Adrenal gland (tissue), 5 donors: ENCODE measurements around the gene ANO2.

ENCODE experiments used
- POLR2A ChIP-seq, 2 donors: fragments of 450-650 bp; IDR thresholded peaks; one replicate each; pipeline ENCODE4 v1.6.1; 2017; ENCODE audit warnings: antibody characterized with exemption in 2 of 2, mild to moderate bottlenecking in 2 of 2, moderate library complexity in 1 of 2
- TF ChIP-seq, protein P1 (sequence below), 6 experiments: fragments of 450-650 bp in 4 of 6; fragments of 200-600 bp in 2 of 6; sonication (generic) in 1 of 6; IDR thresholded peaks; 1 replicate in 5 of 6; 2 replicates in 1 of 6; pipeline versions ENCODE4 v1.5.1 to v1.8.0; 2016 to 2021; ENCODE audit warnings: antibody characterized with exemption in 6 of 6, mild to moderate bottlenecking in 2 of 6, moderate library complexity in 1 of 6
- donor health status: DM: no; HTN: no; CAD: no.

DNA sequence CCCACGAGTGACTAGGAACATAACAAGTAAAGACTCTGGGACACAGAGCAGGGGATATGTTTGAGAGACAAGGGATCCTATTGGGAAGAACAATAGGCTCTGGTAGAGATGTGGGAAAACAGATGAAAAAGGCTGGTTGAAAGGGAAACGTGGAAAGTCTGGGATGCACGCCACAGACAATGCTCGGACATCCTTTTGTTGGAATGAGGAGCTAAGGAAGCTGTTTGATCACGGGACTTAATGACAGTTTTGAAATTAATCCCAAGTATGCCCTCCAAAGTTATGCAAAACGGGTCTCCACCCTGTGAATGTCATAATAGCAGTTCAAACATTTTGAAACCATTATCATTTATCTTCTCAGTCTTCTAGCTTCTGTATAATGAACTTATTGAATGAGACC, 31.7 kb upstream of the ANO2 start:
- TF ChIP-seq, protein P1, sequence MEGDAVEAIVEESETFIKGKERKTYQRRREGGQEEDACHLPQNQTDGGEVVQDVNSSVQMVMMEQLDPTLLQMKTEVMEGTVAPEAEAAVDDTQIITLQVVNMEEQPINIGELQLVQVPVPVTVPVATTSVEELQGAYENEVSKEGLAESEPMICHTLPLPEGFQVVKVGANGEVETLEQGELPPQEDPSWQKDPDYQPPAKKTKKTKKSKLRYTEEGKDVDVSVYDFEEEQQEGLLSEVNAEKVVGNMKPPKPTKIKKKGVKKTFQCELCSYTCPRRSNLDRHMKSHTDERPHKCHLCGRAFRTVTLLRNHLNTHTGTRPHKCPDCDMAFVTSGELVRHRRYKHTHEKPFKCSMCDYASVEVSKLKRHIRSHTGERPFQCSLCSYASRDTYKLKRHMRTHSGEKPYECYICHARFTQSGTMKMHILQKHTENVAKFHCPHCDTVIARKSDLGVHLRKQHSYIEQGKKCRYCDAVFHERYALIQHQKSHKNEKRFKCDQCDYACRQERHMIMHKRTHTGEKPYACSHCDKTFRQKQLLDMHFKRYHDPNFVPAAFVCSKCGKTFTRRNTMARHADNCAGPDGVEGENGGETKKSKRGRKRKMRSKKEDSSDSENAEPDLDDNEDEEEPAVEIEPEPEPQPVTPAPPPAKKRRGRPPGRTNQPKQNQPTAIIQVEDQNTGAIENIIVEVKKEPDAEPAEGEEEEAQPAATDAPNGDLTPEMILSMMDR (IDR thresholded peaks at IDR 0.05), result no peak
- TF ChIP-seq POLR2A (IDR thresholded peaks at IDR 0.05), result no peak
